ENCODE data around the gene FBXL13. TPM values are rescaled to one million over a fixed set of nuclear protein-coding genes. Genes with fewer than 3 reads are reported as not detected.
"Not testable (repeated sequence)": the region's sequence is repeated elsewhere in the genome, so short reads cannot be mapped to it uniquely, and the experiment has no call there.

Gene FBXL13
- not detected for polyA plus RNA-seq (2012; ENCODE audit: insufficient read depth, insufficient read length)

GRCh38 chr7:103074519-103075336 is at the start of gene FBXL13, which contains the start of gene ARMC10:
Gene FBXL13 (minus strand): TSS chr7:103074796.
Gene ARMC10 (plus strand): TSS chr7:103075140. CDS start chr7:103075273, 133 bp downstream.
- peak within 1 kb of the TSS; percentile 88 for H3K4me3 ChIP-seq (ENCODE audit: low read length)
- peak; percentile 86 for DNase-seq (ENCODE audit: low read depth, low spot score)

DNA sequence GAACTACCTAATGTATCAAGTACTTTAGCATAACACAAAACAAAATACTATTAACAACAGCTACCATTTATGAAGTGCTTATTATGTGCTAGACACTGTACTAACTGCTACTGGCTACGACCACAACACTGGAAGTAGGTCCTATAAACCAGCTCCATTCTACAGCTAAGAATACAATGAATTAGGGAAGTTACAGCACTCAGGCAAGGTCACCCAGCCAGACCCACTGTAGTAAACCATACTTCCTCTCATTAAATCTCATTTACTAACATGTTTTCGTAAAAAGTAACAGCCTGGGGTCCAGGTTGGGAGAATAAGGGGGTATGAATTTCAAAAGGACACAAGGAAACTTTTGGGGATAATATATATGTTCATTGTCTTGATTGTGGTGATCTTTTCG is 48.9 kb upstream of the FBXL13 start:
- H3K4me3 ChIP-seq (ENCODE audit: low read length): no peak overlapping the region
- no peak for DNase-seq (ENCODE audit: low read depth, low spot score)

DNA sequence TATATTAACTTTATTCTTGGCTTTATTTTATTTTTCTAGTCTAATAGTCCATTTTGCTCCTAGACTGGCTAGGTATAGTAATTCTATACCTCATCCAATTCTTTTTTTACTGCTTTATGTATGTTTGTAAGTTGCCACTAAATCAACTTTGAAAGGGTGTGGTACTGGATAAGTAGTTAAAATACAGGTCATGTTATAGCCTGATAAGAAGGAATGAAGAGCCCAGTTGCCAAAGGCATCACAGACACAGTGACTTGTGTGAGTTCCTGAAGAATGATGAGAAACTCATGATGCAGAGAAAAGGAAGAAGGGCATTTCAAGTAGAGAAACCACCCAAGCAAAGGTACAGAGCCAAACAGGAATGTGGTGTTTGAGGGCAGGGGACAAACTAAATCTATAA is 47.0 kb upstream of the FBXL13 start:
- DNase-seq (ENCODE audit: low read depth, low spot score): no peak
- no peak overlapping the region for H3K4me3 ChIP-seq (ENCODE audit: low read length)

GRCh38 chr7:103120362-103120761 is 45.8 kb upstream of the FBXL13 start:
- DNase-seq (ENCODE audit: low read depth, low spot score): no peak
- H3K4me3 ChIP-seq (ENCODE audit: low read length): no peak overlapping the region

GRCh38 chr7:103119791-103120291 is 45.2 kb upstream of the FBXL13 start:
- H3K4me3 ChIP-seq (ENCODE audit: low read length): no peak overlapping the region
- no peak for DNase-seq (ENCODE audit: low read depth, low spot score)

- no peak for DNase-seq (ENCODE audit: low read depth, low spot score)
- H3K4me3 ChIP-seq (ENCODE audit: low read length): no peak overlapping the region
Observed at GRCh38 chr7:103117465-103117864, 42.9 kb upstream of the FBXL13 start.

GRCh38 chr7:103116991-103117390 is 42.4 kb upstream of the FBXL13 start:
- DNase-seq (ENCODE audit: low read depth, low spot score): no peak
- no peak overlapping the region for H3K4me3 ChIP-seq (ENCODE audit: low read length)

DNA sequence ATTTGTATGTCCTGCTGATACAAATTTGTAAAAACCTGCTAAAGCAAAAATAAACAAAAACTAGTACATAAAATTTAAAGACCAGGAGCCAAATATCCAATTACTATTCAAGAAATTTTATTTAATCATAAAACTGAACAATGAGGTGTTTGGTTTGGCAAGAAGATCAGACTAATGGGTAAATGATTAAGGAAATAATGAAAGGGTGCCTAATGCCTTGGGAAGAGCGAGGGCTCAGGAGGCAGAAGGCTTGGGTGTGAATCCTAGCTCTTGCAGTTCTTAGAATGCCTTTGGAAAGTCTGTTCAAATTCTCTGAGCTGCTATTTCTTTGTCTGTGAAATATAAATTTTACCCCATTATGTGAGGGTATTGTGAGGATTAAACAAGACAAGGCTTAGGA is 41.9 kb upstream of the FBXL13 start:
- no peak overlapping the region for H3K4me3 ChIP-seq (ENCODE audit: low read length)
- DNase-seq (ENCODE audit: low read depth, low spot score): no peak

DNA sequence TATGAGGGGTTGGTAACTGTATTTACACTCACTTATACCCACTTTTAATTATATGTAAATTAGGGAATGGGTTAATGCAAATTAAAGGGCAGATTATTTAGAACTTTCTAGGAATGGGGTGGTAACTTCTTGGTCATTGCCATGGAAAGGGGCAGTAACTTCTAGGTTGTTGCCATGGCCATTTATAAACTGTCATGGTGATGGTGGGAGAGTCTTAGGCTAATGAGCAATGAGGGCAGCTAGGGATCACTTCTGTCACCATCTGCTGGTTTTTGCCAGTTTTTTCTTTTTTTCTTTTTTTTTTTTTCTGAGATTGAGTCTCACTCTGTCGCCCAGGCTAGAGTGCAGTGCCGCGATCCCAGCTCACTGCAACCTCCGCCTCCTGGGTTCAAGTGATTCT is 41.2 kb upstream of the FBXL13 start:
- no peak for DNase-seq (ENCODE audit: low read depth, low spot score)
- H3K4me3 ChIP-seq (ENCODE audit: low read length): no peak overlapping the region

GRCh38 chr7:103114576-103115008 is 40.0 kb upstream of the FBXL13 start:
- DNase-seq (ENCODE audit: low read depth, low spot score): no peak

DNA sequence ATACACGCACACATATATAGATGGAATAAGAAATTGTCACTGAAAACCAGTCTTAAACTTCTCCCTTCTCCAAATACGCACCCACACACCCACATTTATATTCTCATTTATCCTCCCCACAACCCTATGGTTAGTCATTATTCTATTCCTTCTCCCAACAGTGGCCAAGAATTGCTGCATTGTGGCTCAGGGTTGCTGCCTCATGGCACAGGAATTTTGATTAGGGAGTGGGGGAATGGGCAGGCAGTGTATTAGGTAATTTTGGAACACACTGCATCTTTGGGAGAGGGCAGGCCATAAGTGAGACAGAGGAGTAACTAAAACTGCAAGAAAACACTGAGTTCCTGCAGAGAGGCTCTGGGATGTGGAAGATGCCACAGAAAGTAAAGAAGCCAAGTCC is 38.6 kb upstream of the FBXL13 start:
- H3K4me3 ChIP-seq (ENCODE audit: low read length): no peak overlapping the region
- peak; percentile 10 for DNase-seq (ENCODE audit: low read depth, low spot score)

More at GRCh38 chr7:103114576-103115008, 40.0 kb upstream of the FBXL13 start:
- H3K4me3 ChIP-seq (ENCODE audit: low read length): no peak overlapping the region

GRCh38 chr7:103106703-103107070 is 32.1 kb upstream of the FBXL13 start:
- DNase-seq (ENCODE audit: low read depth, low spot score); H3K4me3 ChIP-seq (ENCODE audit: low read length): not testable (repeated sequence)

DNA sequence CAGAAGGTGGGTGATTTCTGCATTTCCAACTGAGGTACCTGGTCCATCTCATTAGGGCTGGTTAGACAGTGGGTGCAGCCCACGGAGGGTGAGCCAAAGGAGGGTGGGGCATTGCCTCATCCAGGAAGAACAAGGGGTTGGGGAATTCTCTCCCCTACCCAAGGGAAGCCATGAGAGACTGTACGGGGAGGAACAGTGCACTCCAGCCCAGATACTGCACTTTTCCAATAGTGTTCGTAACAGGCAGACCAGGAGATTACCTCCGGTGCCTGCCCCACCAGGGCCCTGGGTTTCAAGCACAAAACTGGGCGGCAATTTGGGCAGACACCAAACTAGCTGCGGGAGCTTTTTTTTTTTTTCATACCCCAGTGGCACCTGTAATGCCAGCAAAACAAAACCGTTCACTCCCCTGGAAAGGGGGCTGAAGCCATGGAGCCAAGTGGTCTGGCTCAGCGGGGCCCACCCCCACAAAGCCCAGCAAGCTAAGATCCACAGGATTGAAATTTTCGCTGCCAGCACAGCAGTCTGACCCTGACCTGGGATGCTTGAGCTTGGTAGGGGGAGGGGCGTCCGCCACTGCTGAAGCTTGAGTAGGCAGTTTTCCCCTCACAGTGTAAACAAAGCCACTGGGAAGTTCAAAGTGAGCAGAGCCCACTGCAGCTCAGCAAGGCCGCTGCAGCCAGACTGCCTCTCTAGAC is 31.6 kb upstream of the FBXL13 start:
- H3K4me3 ChIP-seq (ENCODE audit: low read length): no peak overlapping the region
- no peak for DNase-seq (ENCODE audit: low read depth, low spot score)

GRCh38 chr7:103101543-103101942 is 26.9 kb upstream of the FBXL13 start:
- DNase-seq (ENCODE audit: low read depth, low spot score): no peak

DNA sequence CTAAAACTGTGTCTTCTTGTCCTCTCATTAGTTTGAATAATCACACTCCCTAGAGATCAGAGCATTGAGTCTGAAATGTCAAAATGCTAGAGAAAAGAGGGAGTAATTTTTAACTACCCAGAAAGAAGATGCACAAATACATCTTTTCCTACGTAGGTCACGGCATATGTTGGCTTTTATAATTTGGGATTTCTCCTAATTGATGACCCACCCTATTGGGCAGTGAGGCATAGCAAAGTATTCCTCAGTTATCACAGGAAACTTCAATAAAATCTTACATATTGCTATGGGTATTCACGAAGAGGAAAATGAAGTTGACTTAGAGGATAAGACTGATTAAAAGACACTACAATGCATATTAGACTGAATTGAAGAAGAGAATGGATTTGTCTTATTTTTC is 25.8 kb upstream of the FBXL13 start:
- H3K4me3 ChIP-seq (ENCODE audit: low read length): no peak overlapping the region
- DNase-seq (ENCODE audit: low read depth, low spot score): no peak

More at GRCh38 chr7:103101543-103101942, 26.9 kb upstream of the FBXL13 start:
- H3K4me3 ChIP-seq (ENCODE audit: low read length): no peak overlapping the region

DNA sequence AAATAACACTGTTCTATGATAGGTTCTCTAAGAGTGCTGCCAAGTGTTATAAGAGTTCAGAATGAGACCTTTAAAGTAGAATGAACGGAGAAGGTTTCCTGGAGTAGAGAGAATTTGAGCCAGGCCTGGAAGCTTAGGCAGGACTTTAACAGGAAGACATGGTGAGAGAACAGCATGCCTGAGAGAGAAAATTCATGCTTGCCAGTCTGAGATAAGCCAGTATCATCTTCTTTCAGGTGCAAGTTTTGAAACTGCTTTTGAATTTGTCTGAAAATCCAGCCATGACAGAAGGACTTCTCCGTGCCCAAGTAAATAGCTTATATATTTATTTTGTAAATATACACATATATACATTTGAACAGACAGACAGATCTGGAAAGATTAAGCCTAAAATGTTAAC is 22.4 kb upstream of the FBXL13 start:
- DNase-seq (ENCODE audit: low read depth, low spot score): no peak
- H3K4me3 ChIP-seq (ENCODE audit: low read length): no peak overlapping the region

GRCh38 chr7:103095558-103095957 is 21.0 kb upstream of the FBXL13 start:
- not testable (repeated sequence) for H3K4me3 ChIP-seq (ENCODE audit: low read length); DNase-seq (ENCODE audit: low read depth, low spot score)

- H3K4me3 ChIP-seq (ENCODE audit: low read length): no peak overlapping the region
- DNase-seq (ENCODE audit: low read depth, low spot score): no peak
Observed at GRCh38 chr7:103094102-103094501, 19.5 kb upstream of the FBXL13 start.

GRCh38 chr7:103093429-103093828 is 18.8 kb upstream of the FBXL13 start:
- H3K4me3 ChIP-seq (ENCODE audit: low read length): no peak overlapping the region
- DNase-seq (ENCODE audit: low read depth, low spot score): no peak

DNA sequence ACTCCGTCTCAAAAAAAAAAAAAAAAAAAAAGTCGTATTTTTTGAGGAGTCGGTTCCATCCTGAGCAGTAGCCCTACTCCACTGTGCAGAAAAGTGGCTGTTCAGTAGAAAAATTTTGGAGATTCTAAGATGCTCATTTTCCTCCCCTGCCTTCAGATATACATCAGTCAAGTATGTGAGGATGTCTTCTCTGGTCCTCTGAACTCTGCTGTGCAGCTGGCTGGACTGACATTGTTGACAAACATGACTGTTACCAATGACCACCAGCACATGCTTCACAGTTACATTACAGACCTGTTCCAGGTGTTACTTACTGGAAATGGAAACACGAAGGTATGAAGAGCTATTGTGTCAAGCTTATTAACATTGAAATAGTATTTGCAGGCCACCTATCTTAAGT is 17.7 kb upstream of the FBXL13 start:
- H3K4me3 ChIP-seq (ENCODE audit: low read length); DNase-seq (ENCODE audit: low read depth, low spot score): not testable (repeated sequence)
